H9 (cell line): ENCODE results near the gene ACER3. TPM values are rescaled to one million over a fixed set of nuclear protein-coding genes. Genes with fewer than 3 reads are reported as not detected.

Source experiments
- DNase-seq: peaks from one replicate; pipeline ENCODE4 v3.0.0-alpha.2; 2017
- H2AFZ ChIP-seq: one replicate; pipeline ENCODE4 v1.6.1; 2013; ENCODE audit warnings: mild to moderate bottlenecking, low read length, control low read depth, moderate library complexity
- H2AK5ac ChIP-seq: 2 replicates; pipeline ENCODE4 v1.6.1; 2013; ENCODE audit warnings: low read length, control low read depth, mixed read lengths; ENCODE audit not compliant: insufficient read length
- H2BK120ac ChIP-seq: one replicate; pipeline ENCODE4 v1.6.1; 2013; ENCODE audit warnings: low read depth, mild to moderate bottlenecking, low read length, control low read depth, inconsistent platforms; ENCODE audit not compliant: poor library complexity, severe bottlenecking
- H2BK12ac ChIP-seq: 2 replicates; pipeline ENCODE4 v1.6.1; 2013; ENCODE audit warnings: low read length, control low read depth, mixed read lengths, low read depth; ENCODE audit not compliant: insufficient read length
- H2BK15ac ChIP-seq: 2 replicates; pipeline ENCODE4 v1.6.1; 2013; ENCODE audit warnings: low read depth, low read length, control low read depth
- H2BK20ac ChIP-seq: one replicate; pipeline ENCODE4 v1.6.1; 2013; ENCODE audit warnings: low read depth, mild to moderate bottlenecking, low read length, control low read depth, inconsistent platforms; ENCODE audit not compliant: poor library complexity, severe bottlenecking
- H2BK5ac ChIP-seq: 2 replicates; pipeline ENCODE4 v1.6.1; 2013; ENCODE audit warnings: low read length, control low read depth, mixed read lengths; ENCODE audit not compliant: insufficient read length
- H3K14ac ChIP-seq: 2 replicates; pipeline ENCODE4 v1.6.1; 2013; ENCODE audit warnings: low read length, control low read depth; ENCODE audit not compliant: insufficient read depth
- H3K18ac ChIP-seq: 2 replicates; pipeline ENCODE4 v1.6.1; 2013; ENCODE audit warnings: low read depth, mild to moderate bottlenecking, mixed read lengths, low read length, control low read depth; ENCODE audit not compliant: insufficient read length
- H3K23ac ChIP-seq: 2 replicates; pipeline ENCODE4 v1.6.1; 2013; ENCODE audit warnings: low read length, control low read depth, mixed read lengths, low read depth; ENCODE audit not compliant: insufficient read length
- H3K23me2 ChIP-seq: 2 replicates; pipeline ENCODE4 v1.6.1; 2013; ENCODE audit warnings: low read depth, mild to moderate bottlenecking, mixed read lengths, low read length, control low read depth; ENCODE audit not compliant: insufficient read length, poor library complexity, severe bottlenecking
- H3K27ac ChIP-seq: 2 replicates; pipeline ENCODE4 v1.5.1; 2013; ENCODE audit warnings: low read length, control low read depth, mixed read lengths, low read depth; ENCODE audit not compliant: insufficient read length
- H3K27me3 ChIP-seq: 2 replicates; pipeline ENCODE4 v1.6.1; 2013; ENCODE audit warnings: low read length, control low read depth, inconsistent platforms; ENCODE audit not compliant: insufficient read depth
- H3K4ac ChIP-seq: 2 replicates; pipeline ENCODE4 v1.6.1; 2013; ENCODE audit warnings: low read depth, mild to moderate bottlenecking, control low read depth, inconsistent platforms, low read length, moderate library complexity
- H3K4me1 ChIP-seq: 2 replicates; pipeline ENCODE4 v1.6.1; 2013; ENCODE audit warnings: low read length, control low read depth, inconsistent platforms; ENCODE audit not compliant: insufficient read depth
- H3K4me2 ChIP-seq: 2 replicates; pipeline ENCODE4 v1.6.1; 2013; ENCODE audit warnings: low read length, control low read depth, mixed read lengths; ENCODE audit not compliant: insufficient read length, insufficient read depth
- H3K56ac ChIP-seq: 2 replicates; pipeline ENCODE4 v1.6.1; 2013; ENCODE audit warnings: low read depth, mild to moderate bottlenecking, mixed read lengths, low read length, control low read depth; ENCODE audit not compliant: insufficient read length
- H3K79me1 ChIP-seq: 2 replicates; pipeline ENCODE4 v1.6.1; 2013; ENCODE audit warnings: low read depth, mild to moderate bottlenecking, moderate library complexity, low read length, control low read depth, inconsistent platforms; ENCODE audit not compliant: insufficient read depth, poor library complexity, severe bottlenecking
- H3K79me2 ChIP-seq: 2 replicates; pipeline ENCODE4 v1.6.1; 2013; ENCODE audit warnings: low read length, control low read depth, inconsistent platforms; ENCODE audit not compliant: insufficient read depth
- H3K9ac ChIP-seq: 2 replicates; pipeline ENCODE4 v1.6.1; 2013; ENCODE audit warnings: low read length, control low read depth, mixed read lengths; ENCODE audit not compliant: insufficient read length; ENCODE audit errors: extremely low read depth
- H3K9me3 ChIP-seq: one replicate; pipeline ENCODE4 v1.6.1; 2013; ENCODE audit warnings: low read depth, low read length, inconsistent platforms; ENCODE audit not compliant: control insufficient read depth
- H3T11ph ChIP-seq: one replicate; pipeline ENCODE4 v1.6.1; 2013; ENCODE audit warnings: mild to moderate bottlenecking, low read length, control low read depth, inconsistent platforms
- H4K20me1 ChIP-seq: one replicate; pipeline ENCODE4 v1.6.1; 2013; ENCODE audit not compliant: control insufficient read depth, insufficient read length, insufficient read depth
- H4K5ac ChIP-seq: 2 replicates; pipeline ENCODE4 v1.6.1; 2013; ENCODE audit warnings: low read depth, mild to moderate bottlenecking, mixed read lengths, low read length, control low read depth; ENCODE audit not compliant: insufficient read length
- H4K8ac ChIP-seq: replicated peaks from 2 replicates; pipeline ENCODE4 v1.6.1; 2013; ENCODE audit warnings: low read length, control low read depth, mixed read lengths, low read depth; ENCODE audit not compliant: insufficient read length
- H4K91ac ChIP-seq: 2 replicates; pipeline ENCODE4 v1.6.1; 2013; ENCODE audit warnings: low read depth, mild to moderate bottlenecking, moderate library complexity, mixed read lengths, low read length, control low read depth; ENCODE audit not compliant: insufficient read length
- H3K27ac Mint-ChIP-seq, 3 experiments: 2 replicates in 2 of 3; 3 replicates in 1 of 3; pipeline ENCODE4 v1.8.0; 2020 to 2021; ENCODE audit warnings: mixed read lengths in 3 of 3, mild to moderate bottlenecking in 1 of 3, moderate library complexity in 1 of 3
- H3K27me3 Mint-ChIP-seq: 2 replicates; pipeline ENCODE4 v1.8.0; 2021; ENCODE audit warnings: low read depth, mild to moderate bottlenecking, moderate library complexity, mixed read lengths
- H3K36me3 Mint-ChIP-seq, 3 experiments: 2 replicates in 2 of 3; 3 replicates in 1 of 3; pipeline ENCODE4 v1.8.0; 2020 to 2021; ENCODE audit warnings: low read depth in 3 of 3, mixed read lengths in 3 of 3; ENCODE audit not compliant: insufficient read depth in 1 of 3
- H3K4me1 Mint-ChIP-seq, 2 experiments: 2 replicates each; pipeline ENCODE4 v1.8.0; 2020; ENCODE audit warnings: mixed read lengths in 2 of 2
- H3K4me3 Mint-ChIP-seq, 2 experiments: 2 replicates in 1 of 2; 3 replicates in 1 of 2; pipeline ENCODE4 v1.8.0; 2020 to 2021; ENCODE audit warnings: mild to moderate bottlenecking in 2 of 2, mixed read lengths in 2 of 2, moderate library complexity in 1 of 2
- H3K9me3 Mint-ChIP-seq, 2 experiments: 2 replicates in 1 of 2; 3 replicates in 1 of 2; pipeline ENCODE4 v1.8.0; 2020; ENCODE audit warnings: mild to moderate bottlenecking in 2 of 2, mixed read lengths in 2 of 2, moderate library complexity in 1 of 2
- WGBS: extraction: QIAGEN DNeasy Blood & Tissue Kit; methylation state at CpG from one replicate; pipeline ENCODE4 v1.1.7; 2013; ENCODE audit warnings: missing lambda C conversion rate, low lambda C conversion rate, mixed read lengths; ENCODE audit not compliant: insufficient read length; ENCODE audit errors: extremely low coverage; 5-methylcytosine and 5-hydroxymethylcytosine counted together
- total RNA-seq: library from RNA; stranded (reverse); gene quantifications from 2 replicates; pipeline ENCODE4 v1.2.1, GENCODE V29; 2021
- TF ChIP-seq, protein P1 (sequence below): fragments of 200-600 bp; sonication (generic); conservative IDR thresholded peaks from 3 replicates; pipeline ENCODE4 v1.8.0; 2021; ENCODE audit warnings: antibody characterized with exemption, mild to moderate bottlenecking

The ACER3 gene
- total RNA-seq, 1 experiment from 2014 or later: 14.7 TPM

DNA sequence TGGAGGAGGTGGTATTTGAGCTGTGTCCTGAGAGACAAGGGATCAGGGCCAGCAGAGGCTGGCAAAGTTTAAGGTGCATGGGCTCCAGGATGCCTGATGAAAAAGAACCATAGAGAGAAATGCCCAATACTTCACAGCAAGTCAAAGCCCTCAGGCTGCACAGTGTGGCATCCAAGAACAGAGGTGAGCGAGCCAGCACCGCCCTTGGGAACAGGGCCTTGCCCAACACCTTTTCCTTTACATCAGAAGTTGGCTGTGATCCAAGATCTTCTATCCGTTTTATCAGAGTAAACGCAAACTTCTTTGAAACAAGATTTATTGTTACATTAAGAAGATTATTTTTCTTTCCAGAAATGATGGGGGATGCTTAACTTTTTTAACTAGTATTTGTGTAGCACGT lies 174.9 kb downstream of the ACER3 start:
- Histone ChIP-seq H2BK20ac (no peak overlapping the region), H3K4me2 (no peak overlapping the region), H3K79me1 (no peaks in the 10 kb centered on the region), H3K79me2 (no peaks in the 10 kb centered on the region), H3K4me1 (no peaks in the 10 kb centered on the region), H4K8ac (no peak overlapping the region), H3K4ac (no peak overlapping the region), H3K14ac (no peak overlapping the region), H3K9ac (no peak overlapping the region), H3K23me2 (no peaks in the 10 kb centered on the region), H2AFZ (no peak overlapping the region), H3K27me3 (peaks cover 9% of the 10 kb centered on the region; the same call in 1 of the 2 replicates), H4K91ac (no peak overlapping the region), H2AK5ac (no peak overlapping the region), H2BK12ac (no peak overlapping the region), H2BK120ac (no peak overlapping the region), H2BK15ac (no peak overlapping the region), H3K18ac (no peak overlapping the region), H3K9me3 (no peaks in the 10 kb centered on the region), H3T11ph (no peak overlapping the region), H3K56ac (no peak overlapping the region), H4K20me1 (no peaks in the 10 kb centered on the region), H4K5ac (no peak overlapping the region), H2BK5ac (no peak overlapping the region), H3K27ac (no peak overlapping the region), H3K23ac (no peak overlapping the region)
- Mint-ChIP-seq H3K4me1 (peaks cover 6 to 13% of the 10 kb centered on the region in 2 experiments; a peak in 3 of 4 replicates), H3K27me3 (peaks cover 39% of the 10 kb centered on the region), H3K9me3 (peaks cover 0 to 4% of the 10 kb centered on the region in 2 experiments; a peak in 2 of 5 replicates), H3K4me3 (no peak overlapping the region), H3K27ac (no peak overlapping the region), H3K36me3 (peaks cover 0 to 3% (median 0%) of the 10 kb centered on the region in 3 experiments; a peak in 4 of 7 replicates)
- no peak for DNase-seq
- TF ChIP-seq, protein P1, sequence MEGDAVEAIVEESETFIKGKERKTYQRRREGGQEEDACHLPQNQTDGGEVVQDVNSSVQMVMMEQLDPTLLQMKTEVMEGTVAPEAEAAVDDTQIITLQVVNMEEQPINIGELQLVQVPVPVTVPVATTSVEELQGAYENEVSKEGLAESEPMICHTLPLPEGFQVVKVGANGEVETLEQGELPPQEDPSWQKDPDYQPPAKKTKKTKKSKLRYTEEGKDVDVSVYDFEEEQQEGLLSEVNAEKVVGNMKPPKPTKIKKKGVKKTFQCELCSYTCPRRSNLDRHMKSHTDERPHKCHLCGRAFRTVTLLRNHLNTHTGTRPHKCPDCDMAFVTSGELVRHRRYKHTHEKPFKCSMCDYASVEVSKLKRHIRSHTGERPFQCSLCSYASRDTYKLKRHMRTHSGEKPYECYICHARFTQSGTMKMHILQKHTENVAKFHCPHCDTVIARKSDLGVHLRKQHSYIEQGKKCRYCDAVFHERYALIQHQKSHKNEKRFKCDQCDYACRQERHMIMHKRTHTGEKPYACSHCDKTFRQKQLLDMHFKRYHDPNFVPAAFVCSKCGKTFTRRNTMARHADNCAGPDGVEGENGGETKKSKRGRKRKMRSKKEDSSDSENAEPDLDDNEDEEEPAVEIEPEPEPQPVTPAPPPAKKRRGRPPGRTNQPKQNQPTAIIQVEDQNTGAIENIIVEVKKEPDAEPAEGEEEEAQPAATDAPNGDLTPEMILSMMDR: no peak
- no CpG with 5 or more reads among the region's 5 CpGs for WGBS
